Ammon's horn (tissue), 1 donor: ENCODE data around the gene VWA7.
A peak's percentile ranks its signal among the peaks of the same experiment; 100 is the strongest.

Source experiments
- DNase-seq: peaks from one replicate; pipeline ENCODE4 v3.0.0-alpha.2; 2016; ENCODE audit warnings: low spot score

The VWA7 gene

DNA sequence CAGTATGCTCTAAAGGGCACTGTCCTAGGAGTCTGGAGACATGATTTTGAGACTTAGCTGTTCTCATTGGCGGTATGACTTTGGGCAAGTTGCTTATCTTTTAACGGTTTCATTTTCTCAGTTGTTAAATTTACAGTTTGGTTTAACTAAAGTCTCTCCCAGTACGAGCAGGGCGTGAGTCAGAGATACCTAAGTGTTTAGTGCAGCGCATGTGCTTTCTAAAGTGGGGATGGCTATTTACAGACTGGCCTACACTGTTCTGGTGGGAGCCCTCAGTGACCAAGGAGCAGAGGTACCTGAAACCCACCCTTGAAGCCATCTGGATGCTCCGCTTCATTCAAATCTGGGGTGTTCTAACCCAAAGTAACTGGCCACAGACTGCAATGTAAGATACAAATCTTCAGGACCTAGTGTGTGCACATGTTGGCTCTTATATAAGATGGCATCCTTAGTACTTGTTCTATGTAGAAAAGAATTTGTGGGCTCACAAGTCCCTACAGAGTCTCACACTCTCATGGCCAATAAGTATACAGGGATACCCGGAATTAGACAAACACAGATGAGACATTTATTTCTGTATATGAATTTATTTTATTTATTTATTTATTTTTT lies 26.6 kb downstream of the VWA7 start:
- DNase-seq: no peak

DNA sequence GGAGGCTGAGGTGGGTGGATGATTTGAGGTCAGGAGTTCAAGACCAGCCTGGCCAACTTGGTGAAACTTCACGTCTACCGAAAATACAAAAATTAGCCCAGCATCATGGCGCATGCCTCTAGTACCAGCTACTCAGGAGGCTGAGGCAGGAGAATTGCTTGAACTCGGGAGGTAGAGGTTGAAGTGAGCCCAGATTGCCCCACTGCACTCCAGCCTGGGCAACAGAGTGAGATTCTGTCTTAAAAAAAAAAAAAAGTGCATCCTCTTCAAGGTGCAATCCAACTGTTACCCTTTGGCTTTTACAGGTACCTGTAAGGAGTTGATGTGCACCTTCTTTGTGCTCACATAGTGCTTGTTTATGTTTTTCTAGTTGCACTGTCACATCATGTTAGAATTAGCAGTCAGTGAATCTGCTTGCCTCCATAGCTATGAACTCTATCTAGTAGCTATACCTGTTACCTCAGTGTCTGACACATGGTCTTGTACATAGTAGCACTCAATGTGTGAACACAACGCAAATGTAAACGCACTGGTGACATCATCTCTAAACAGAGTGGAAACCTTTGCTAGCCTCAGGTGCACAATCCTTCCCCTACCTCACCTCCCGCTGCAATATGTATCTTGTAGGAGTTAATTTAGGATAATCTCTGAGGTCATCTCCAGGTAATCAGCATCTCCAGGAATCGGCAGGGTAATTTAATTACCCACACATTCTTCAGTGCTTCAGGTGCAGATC lies 27.7 kb downstream of the VWA7 start:
- no peak for DNase-seq

DNA sequence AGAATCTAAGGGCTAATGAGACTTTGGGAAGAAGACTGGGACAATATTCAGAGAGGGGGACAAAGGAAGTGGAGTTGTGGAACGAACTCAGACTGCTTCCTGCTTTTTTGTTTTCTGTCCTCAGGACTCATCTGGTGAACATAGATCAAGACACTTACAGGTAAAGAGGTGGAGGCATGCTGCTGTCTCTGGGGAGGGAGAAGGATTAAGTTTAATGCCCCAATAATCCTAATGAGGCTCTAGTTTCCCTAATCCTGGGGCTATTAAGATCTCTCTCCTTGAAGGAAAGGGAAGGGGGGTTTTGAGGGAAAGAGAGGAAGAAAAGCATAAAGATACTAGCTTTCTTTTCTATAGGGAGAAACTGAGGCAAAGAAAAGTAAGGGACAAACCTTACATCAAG lies 32.7 kb downstream of the VWA7 start:
- no peak for DNase-seq

- DNase-seq: no peak
These were observed 34.2 kb downstream of the VWA7 start for GRCh38 chr6:31742894-31743293.

- DNase-seq: no peak
These were observed 35.3 kb downstream of the VWA7 start for GRCh38 chr6:31741815-31742214.

DNA sequence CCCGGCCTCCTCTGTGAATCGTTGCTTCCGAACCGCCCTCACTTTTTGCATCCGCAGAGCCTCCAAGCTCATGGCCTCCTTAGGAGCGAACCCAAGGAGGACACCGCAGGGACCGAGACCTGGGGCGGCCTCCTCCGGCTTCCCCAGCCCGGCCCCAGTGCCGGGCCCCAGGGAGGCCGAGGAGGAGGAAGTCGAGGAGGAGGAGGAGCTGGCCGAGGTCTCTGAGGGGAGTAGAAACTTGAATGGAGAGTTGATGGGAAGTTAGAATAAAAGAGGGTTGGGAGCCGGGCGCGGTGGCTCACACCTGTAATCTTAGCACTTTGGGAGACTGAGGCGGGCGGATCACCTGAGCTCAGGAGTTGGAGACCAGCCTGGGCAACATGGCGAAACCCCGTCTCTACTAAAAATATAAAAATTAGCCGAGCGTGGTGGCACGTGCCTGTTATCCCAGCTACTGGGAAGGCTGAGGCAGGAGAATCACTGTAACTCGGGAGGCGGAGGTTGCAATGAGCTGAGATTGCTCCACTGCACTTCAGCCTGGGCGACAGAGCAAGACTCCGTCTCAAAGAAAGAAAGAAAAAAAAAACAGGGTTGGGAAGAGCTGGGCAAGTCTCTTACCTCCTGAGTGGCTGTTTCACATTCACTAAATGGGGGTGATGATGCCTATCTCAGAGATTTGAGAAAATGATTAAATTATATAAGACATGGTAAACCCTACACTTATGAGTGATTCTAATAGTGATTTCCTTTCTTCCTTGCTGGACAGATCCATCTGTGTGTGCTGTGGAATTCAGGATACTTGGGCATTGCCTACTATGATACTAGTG lies 36.5 kb downstream of the VWA7 start:
- no peak for DNase-seq

DNA sequence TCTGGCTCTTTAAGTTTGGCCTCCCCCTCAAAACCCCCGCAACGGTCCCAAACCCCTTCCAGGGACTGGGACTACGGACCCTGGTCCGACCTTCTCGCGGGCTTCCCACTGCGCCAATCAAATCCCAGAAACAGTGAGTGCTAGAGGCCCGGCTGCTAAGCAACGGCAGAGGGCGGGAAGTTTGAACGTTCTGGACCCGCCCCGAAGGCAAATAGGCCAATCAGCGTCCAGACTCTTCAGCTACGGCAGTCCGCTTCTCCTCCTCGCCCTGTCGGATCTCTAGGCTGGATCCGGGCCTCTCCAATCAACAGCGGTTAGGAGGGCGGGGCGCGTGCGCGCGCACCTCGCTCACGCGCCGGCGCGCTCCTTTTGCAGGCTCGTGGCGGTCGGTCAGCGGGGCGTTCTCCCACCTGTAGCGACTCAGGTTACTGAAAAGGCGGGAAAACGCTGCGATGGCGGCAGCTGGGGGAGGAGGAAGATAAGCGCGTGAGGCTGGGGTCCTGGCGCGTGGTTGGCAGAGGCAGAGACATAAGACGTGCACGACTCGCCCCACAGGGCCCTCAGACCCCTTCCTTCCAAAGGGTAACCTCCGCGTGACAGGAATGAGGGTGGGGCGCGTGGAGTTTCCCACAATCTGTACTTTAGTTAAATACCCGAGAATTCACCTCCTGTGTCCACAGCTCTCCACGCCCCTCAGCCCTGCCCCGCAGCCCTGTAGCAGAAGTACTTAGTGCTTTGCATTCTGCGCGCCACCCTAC lies 37.3 kb downstream of the VWA7 start, which contains the start of gene MSH5:
MSH5 (plus strand) TSS at position 367 of the 758 bp plus-strand sequence. CDS start 462 bp downstream, outside the sequence.
- DNase-seq: peak; percentile 99

DNA sequence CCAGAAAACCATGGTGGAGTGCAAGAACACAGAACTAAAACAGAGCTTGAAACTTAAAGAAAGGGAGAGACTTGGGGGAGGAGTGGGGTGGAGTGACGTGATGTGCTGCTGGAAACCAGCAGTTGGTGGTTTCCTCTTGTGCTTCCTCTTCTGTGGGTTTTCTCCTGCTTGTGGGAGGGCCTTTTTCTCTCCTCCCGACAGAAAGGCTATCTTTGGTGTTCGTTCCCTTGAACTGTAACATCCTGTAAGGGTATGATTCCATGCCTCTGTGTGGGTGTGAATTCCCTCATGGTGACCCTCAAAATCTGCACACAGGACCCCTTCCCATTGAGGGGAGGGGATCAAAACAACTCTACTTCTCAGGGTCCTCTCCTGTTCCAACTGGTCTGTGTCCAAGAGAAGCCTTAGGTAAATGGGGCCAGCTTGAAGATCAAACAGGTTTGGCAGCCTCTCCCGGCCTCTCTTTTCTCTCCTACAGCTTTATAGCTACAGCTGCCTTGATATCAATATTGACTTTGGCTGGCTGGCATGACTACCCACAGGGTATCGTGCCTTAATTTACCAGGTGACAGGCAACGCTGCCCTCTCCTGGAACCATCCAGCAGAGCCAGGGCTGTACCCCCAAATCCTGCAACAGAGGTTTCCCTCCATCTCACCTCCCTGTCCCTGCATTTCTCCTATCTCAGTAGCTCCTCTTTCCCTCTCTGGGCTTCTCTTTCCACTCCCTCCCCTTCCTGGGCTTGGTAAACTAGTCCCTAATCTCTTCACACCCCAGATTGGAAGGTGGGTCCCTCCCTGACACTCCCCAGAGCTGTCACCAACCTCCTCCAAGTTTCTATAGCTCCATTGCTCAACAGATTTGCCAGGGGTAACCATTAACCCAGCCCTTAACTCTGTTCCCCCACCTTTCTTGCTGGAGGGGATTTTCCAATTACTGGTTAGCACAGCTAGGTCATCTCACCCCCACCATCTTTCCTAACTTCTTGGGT lies 38.8 kb downstream of the VWA7 start:
- DNase-seq: peak; percentile 75

DNA sequence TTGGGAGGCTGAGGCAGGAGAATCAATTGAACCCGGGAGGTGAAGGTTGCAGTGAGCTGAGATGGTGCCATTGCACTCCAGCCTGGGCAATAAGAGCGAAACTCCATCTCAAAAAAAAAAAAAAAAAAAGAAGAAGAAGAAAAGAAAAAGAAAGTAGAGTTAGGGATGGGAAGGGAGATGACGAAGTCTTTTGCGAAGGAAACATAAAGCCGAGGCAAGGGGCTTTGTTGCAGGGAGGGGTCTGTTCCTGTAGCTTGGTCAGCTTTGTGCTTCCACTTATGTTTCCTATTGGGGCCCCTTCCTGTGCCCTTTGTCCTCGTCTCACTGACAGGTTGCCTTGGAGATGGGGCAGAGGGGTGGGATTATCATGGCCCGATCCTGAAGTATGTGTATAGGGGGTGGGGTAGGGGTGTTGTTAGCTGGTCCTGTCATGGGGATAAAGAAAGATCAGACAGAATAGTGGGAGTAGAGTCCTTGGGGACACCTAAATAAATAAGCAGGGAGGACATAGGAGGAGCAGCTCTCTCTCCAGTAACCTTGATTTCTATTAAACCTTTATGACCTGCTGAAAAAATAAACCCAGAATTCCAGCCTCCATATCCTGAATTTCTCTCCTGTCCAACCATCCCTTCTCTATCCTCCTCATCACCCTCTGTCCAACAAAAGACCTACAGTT lies 39.7 kb downstream of the VWA7 start:
- no peak for DNase-seq

GRCh38 chr6:31736768-31737314 lies 40.3 kb downstream of the VWA7 start:
- no peak for DNase-seq

DNA sequence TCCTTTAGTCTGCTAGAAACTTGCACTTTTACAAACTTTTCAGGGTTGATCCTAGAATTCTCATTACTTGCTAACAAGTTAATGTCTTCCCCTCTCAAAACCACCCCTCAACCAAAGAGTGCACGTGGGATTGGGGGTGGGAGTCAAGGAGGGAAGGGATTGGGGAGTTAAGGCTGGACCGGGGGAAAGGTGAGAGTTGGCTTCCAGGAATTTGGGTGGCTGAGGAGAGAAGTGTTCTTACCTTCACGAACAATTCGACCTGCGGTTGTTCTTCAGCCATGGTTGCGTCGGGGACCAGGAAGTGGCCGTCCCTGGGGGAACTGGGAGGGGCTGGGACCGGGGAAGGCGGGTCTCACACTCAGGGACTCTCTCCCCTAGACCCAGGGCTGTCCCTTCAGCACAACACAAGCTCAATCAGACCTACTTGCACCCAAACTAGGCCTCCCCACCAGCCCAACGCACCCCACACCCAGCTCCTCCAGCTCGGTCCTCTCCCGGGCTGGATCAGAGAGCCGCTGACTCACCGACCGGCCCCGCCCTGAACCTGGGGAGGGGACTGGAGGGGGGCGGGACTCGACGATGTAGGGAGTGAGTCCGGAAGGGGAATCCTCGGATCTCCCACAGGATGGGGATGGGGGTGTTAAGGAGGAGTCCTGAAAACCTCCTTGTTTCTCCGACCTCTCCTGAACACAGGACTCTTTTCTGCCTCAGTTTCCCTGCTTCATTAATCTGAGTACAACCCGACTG lies 40.9 kb downstream of the VWA7 start, which contains the start of gene CLIC1:
CLIC1 (minus strand) TSS at position 510 of the 747 bp plus-strand sequence; CDS start at position 280, 230 bp downstream.
- DNase-seq: no peak

GRCh38 chr6:31734821-31735406 lies 42.2 kb downstream of the VWA7 start:
- no peak for DNase-seq

GRCh38 chr6:31734247-31734820 lies 42.8 kb downstream of the VWA7 start:
- DNase-seq: no peak

DNA sequence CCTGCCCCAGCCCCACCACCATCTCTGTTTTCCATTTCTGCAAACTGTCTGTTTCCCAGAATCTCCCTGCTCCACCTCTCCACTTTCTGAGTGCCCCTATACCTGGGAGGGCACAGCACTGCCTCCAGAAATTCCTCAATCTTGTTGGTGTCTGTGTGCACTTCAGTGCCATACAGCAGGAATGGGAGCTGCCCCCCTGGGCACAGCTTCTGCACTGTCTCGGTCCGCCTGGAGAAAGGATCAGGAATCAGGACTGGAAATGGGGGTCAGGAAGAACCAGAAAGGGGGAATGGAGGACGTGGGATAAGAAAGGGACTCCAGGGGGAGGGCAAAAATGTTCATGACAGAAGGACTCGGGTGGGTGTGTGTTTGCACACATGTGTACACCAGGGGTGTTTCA lies 43.4 kb downstream of the VWA7 start:
- no peak for DNase-seq

GRCh38 chr6:31732029-31732428 lies 45.1 kb downstream of the VWA7 start:
- no peak for DNase-seq

GRCh38 chr6:31730631-31731086 lies 46.5 kb downstream of the VWA7 start:
- no peak for DNase-seq

- DNase-seq: peak; percentile 89
These were observed 47.0 kb downstream of the VWA7 start for GRCh38 chr6:31729979-31730630.

DNA sequence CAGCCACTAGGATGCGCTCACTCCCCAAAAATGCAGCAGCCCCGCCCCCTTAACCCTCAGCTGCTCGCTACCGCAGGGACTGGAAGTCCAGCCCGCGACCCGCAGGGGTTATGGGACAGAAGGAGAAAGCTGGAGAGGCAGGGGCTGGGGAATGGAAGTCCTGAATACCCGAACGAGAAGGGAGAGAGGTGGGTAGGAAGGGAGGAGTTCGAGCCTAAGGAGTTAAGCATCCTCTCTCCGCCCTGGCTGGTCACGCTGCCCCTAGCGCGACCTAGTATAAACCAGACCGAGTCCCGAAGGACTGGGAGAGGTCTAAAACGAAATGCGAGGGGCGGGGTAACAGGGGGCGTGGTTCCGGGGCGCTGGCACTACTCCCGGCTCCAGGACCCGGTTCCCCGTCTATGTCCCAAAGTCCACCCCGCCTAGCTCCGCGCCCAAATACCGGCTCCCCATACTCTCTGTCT lies 47.6 kb downstream of the VWA7 start:
- DNase-seq: peak; percentile 84
